Measurements from ENCODE around the gene SYT2. TPM values are rescaled to one million over a fixed set of nuclear protein-coding genes. Genes with fewer than 3 reads are reported as not detected.
"Not testable (repeated sequence)": the region's sequence is repeated elsewhere in the genome, so short reads cannot be mapped to it uniquely, and the experiment has no call there.

SYT2 gene
- total and polyA plus RNA-seq, 3 donors from 2014 or later, result 2.0 to 7.2 (median 2.1) TPM

DNA sequence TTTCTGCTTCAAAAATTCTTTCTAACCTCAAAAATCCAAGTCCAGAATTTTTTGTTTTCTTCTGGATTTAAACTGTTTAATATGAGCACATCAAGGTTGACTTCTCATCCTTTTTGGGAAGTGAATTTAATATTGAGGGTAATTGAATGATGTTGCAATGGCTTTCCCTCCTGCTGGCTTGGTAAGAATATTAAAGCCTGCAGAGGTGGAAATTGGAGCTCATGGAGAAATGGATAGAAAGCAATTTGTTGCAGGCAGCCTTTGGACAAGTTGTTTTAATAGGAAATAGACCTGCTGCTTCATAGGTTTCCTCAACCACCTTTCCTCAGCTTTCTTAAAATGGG is 124.7 kb downstream of the SYT2 start:
- peaks cover 20% of the 10 kb centered on the region for H3K4me1 ChIP-seq
- no peaks in the 10 kb centered on the region for H3K9me3 ChIP-seq
- H3K4me3 ChIP-seq, result no peak overlapping the region
- DNase-seq, result no peak
- TF ChIP-seq POLR2A (IDR thresholded peaks at IDR 0.05), result no peak
- TF ChIP-seq, protein P1, sequence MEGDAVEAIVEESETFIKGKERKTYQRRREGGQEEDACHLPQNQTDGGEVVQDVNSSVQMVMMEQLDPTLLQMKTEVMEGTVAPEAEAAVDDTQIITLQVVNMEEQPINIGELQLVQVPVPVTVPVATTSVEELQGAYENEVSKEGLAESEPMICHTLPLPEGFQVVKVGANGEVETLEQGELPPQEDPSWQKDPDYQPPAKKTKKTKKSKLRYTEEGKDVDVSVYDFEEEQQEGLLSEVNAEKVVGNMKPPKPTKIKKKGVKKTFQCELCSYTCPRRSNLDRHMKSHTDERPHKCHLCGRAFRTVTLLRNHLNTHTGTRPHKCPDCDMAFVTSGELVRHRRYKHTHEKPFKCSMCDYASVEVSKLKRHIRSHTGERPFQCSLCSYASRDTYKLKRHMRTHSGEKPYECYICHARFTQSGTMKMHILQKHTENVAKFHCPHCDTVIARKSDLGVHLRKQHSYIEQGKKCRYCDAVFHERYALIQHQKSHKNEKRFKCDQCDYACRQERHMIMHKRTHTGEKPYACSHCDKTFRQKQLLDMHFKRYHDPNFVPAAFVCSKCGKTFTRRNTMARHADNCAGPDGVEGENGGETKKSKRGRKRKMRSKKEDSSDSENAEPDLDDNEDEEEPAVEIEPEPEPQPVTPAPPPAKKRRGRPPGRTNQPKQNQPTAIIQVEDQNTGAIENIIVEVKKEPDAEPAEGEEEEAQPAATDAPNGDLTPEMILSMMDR (IDR thresholded peaks at IDR 0.05), result no peak
- H3K36me3 ChIP-seq (ENCODE audit: low read depth, missing control alignments), result no peaks in the 10 kb centered on the region
- H3K27me3 ChIP-seq, result no peaks in the 10 kb centered on the region
- no peak overlapping the region for H3K27ac ChIP-seq
- intact Hi-C loops (cut with DNase I; ENCODE audit: low total_unique reads), result no loop called here

- H3K27ac ChIP-seq, result no peak overlapping the region
- no peak for TF ChIP-seq POLR2A (IDR thresholded peaks at IDR 0.05)
- TF ChIP-seq, protein P1 (IDR thresholded peaks at IDR 0.05), result no peak
- H3K36me3 ChIP-seq (ENCODE audit: low read depth, missing control alignments), result no peaks in the 10 kb centered on the region
- DNase-seq, result no peak
- WGBS, 2 donors, result 79 to 95% methylated on average over 8 of the region's 8 CpGs
- H3K27me3 ChIP-seq, result no peaks in the 10 kb centered on the region
- peaks cover 19% of the 10 kb centered on the region for H3K4me1 ChIP-seq
- intact Hi-C loops (cut with DNase I; ENCODE audit: low total_unique reads), result no loop called here
- H3K9me3 ChIP-seq, result no peaks in the 10 kb centered on the region
- no peak overlapping the region for H3K4me3 ChIP-seq
These were observed 125.3 kb downstream of the SYT2 start for GRCh38 chr1:202584707-202585589.

- H3K4me1 ChIP-seq; H3K27me3 ChIP-seq; H3K4me3 ChIP-seq; DNase-seq; H3K36me3 ChIP-seq (ENCODE audit: low read depth, missing control alignments); H3K9me3 ChIP-seq; H3K27ac ChIP-seq; intact Hi-C loops (cut with DNase I; ENCODE audit: low total_unique reads): not testable (repeated sequence)
- WGBS, 2 donors, result 90 to 93% methylated on average over 5 of the region's 5 CpGs
These were observed 127.9 kb downstream of the SYT2 start for GRCh38 chr1:202582350-202582749.

DNA sequence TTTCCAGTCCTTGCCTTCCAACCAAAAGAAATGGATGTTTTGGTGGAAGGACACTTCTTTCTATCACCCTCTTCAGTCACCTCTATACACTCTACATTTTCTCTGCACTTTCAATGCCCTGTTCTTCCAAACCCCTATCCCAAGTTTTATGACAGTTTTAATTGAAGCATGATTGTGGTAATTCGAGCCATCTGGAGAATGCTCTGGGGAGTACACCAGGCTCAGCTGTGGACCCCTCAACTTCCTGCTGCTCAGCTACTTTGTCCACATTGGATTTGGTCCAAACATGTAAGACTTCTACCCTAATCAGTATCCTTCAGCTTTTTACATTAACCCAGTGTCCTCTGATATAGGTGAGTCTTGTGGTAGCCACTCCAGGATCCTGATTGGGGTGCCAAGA is 129.6 kb downstream of the SYT2 start:
- no peaks in the 10 kb centered on the region for H3K9me3 ChIP-seq
- no peak for TF ChIP-seq POLR2A (IDR thresholded peaks at IDR 0.05)
- TF ChIP-seq, protein P1 (IDR thresholded peaks at IDR 0.05), result no peak
- H3K27me3 ChIP-seq, result no peaks in the 10 kb centered on the region
- H3K4me3 ChIP-seq, result no peak overlapping the region
- no peaks in the 10 kb centered on the region for H3K36me3 ChIP-seq (ENCODE audit: low read depth, missing control alignments)
- H3K27ac ChIP-seq, result no peak overlapping the region
- intact Hi-C loops (cut with DNase I; ENCODE audit: low total_unique reads), result no loop called here
- DNase-seq, result no peak
- H3K4me1 ChIP-seq, result no peaks in the 10 kb centered on the region
- 70 to 72% methylated on average over 1 of the region's 1 CpG for WGBS, 2 donors

GRCh38 chr1:202579806-202580205 is 130.4 kb downstream of the SYT2 start:
- TF ChIP-seq, protein P1 (IDR thresholded peaks at IDR 0.05), result no peak
- no peak for TF ChIP-seq POLR2A (IDR thresholded peaks at IDR 0.05)
- DNase-seq, result no peak
- intact Hi-C loops (cut with DNase I; ENCODE audit: low total_unique reads), result no loop called here
- no peaks in the 10 kb centered on the region for H3K9me3 ChIP-seq
- no peak overlapping the region for H3K4me3 ChIP-seq
- no peaks in the 10 kb centered on the region for H3K4me1 ChIP-seq
- H3K27ac ChIP-seq, result no peak overlapping the region
- H3K27me3 ChIP-seq, result no peaks in the 10 kb centered on the region
- WGBS, 2 donors, result 76% methylated on average over 2 of the region's 2 CpGs
- H3K36me3 ChIP-seq (ENCODE audit: low read depth, missing control alignments), result no peaks in the 10 kb centered on the region
